ENCODE measurements around the gene LARP4B.
A peak's percentile ranks its signal among the peaks of the same experiment; 100 is the strongest.

The LARP4B gene

GRCh38 chr10:814536-815302 is 116.8 kb downstream of the LARP4B start:
- no peak overlapping the region for H3K4me3 ChIP-seq (ENCODE audit: low read depth, low read length)
- no peak for DNase-seq (ENCODE audit: low read depth)
- in situ Hi-C loops (cut with HindIII; ENCODE audit: low sequenced_read_pairs), result loop anchor here (5.0 to 10.0 kb wide), 3 partner anchors 60 to 402 kb away; no protein-coding TSS in a partner anchor
- no peak for TF ChIP-seq CTCF (IDR thresholded peaks at IDR 0.05; ENCODE audit: low read depth, low read length, missing control alignments)

- in situ Hi-C loops (cut with HindIII; ENCODE audit: low sequenced_read_pairs), result loop anchor here (10.0 kb wide), 1 partner anchor 58 kb away; no protein-coding TSS in a partner anchor
- DNase-seq (ENCODE audit: low read depth), result no peak
- no peak overlapping the region for H3K4me3 ChIP-seq (ENCODE audit: low read depth, low read length)
- no peak for TF ChIP-seq CTCF (IDR thresholded peaks at IDR 0.05; ENCODE audit: low read depth, low read length, missing control alignments)
Measured at GRCh38 chr10:813286-813685, 118.2 kb downstream of the LARP4B start.

- H3K4me3 ChIP-seq (ENCODE audit: low read depth, low read length), result no peak overlapping the region
- no peak for DNase-seq (ENCODE audit: low read depth)
- no peak for TF ChIP-seq CTCF (IDR thresholded peaks at IDR 0.05; ENCODE audit: low read depth, low read length, missing control alignments)
- in situ Hi-C loops (cut with HindIII; ENCODE audit: low sequenced_read_pairs), result loop anchor here (10.0 kb wide), 1 partner anchor 58 kb away; no protein-coding TSS in a partner anchor
Measured at GRCh38 chr10:812787-813186, 118.7 kb downstream of the LARP4B start.

- no peak overlapping the region for H3K4me3 ChIP-seq (ENCODE audit: low read depth, low read length)
- no peak for DNase-seq (ENCODE audit: low read depth)
- in situ Hi-C loops (cut with HindIII; ENCODE audit: low sequenced_read_pairs), result loop anchor here (10.0 kb wide), 1 partner anchor 57 kb away; no protein-coding TSS in a partner anchor
- TF ChIP-seq CTCF (IDR thresholded peaks at IDR 0.05; ENCODE audit: low read depth, low read length, missing control alignments), result no peak
Measured at GRCh38 chr10:811379-812175, 119.9 kb downstream of the LARP4B start.

- peak; percentile 46 for TF ChIP-seq CTCF (IDR thresholded peaks at IDR 0.05; ENCODE audit: low read depth, low read length, missing control alignments)
- DNase-seq (ENCODE audit: low read depth), result no peak
- in situ Hi-C loops (cut with HindIII; ENCODE audit: low sequenced_read_pairs), result loop anchor here (10.0 kb wide), 1 partner anchor 56 kb away; no protein-coding TSS in a partner anchor
- no peak overlapping the region for H3K4me3 ChIP-seq (ENCODE audit: low read depth, low read length)
Measured at GRCh38 chr10:810351-810846, 121.1 kb downstream of the LARP4B start.

- no peak for DNase-seq (ENCODE audit: low read depth)
- TF ChIP-seq CTCF (IDR thresholded peaks at IDR 0.05; ENCODE audit: low read depth, low read length, missing control alignments), result no peak
- no peak overlapping the region for H3K4me3 ChIP-seq (ENCODE audit: low read depth, low read length)
- in situ Hi-C loops (cut with HindIII; ENCODE audit: low sequenced_read_pairs), result loop anchor here (10.0 kb wide), 1 partner anchor 55 kb away; no protein-coding TSS in a partner anchor
Measured at GRCh38 chr10:809671-810350, 121.7 kb downstream of the LARP4B start.
